PFSK-1 (cell line): ENCODE results near the gene NOVA1.

Experiments used
- FOXP2 ChIP-seq: optimal IDR thresholded peaks from 2 replicates; pipeline ENCODE3; 2011; ENCODE audit warnings: borderline replicate concordance, control low read depth, inconsistent platforms; ENCODE audit not compliant: insufficient read depth; ENCODE audit errors: extremely low read length, extremely low read depth
- POLR2AphosphoS5 ChIP-seq: IDR thresholded peaks from 2 replicates; pipeline ENCODE4 v1.6.1; 2012; ENCODE audit warnings: low read depth, mild to moderate bottlenecking, control low read depth, low read length, moderate library complexity
- SIN3A ChIP-seq: IDR thresholded peaks from 2 replicates; pipeline ENCODE4 v1.6.1; 2012; ENCODE audit warnings: mild to moderate bottlenecking, low read length, moderate library complexity, borderline replicate concordance; ENCODE audit not compliant: insufficient read depth
- TAF1 ChIP-seq: IDR thresholded peaks from 2 replicates; pipeline ENCODE4 v1.6.1; 2012; ENCODE audit warnings: low read length, control low read depth, borderline replicate concordance; ENCODE audit not compliant: insufficient read depth
- TF ChIP-seq, protein P1 (sequence below), 2 experiments: IDR thresholded peaks; 2 replicates each; pipeline versions ENCODE4 v1.6.1 to v1.8.0; 2011 to 2012; ENCODE audit warnings: low read depth in 2 of 2, low read length in 2 of 2, control low read depth in 1 of 2, inconsistent platforms in 1 of 2, mild to moderate bottlenecking in 1 of 2, moderate library complexity in 1 of 2; ENCODE audit not compliant: insufficient read depth in 1 of 2

Gene NOVA1

DNA sequence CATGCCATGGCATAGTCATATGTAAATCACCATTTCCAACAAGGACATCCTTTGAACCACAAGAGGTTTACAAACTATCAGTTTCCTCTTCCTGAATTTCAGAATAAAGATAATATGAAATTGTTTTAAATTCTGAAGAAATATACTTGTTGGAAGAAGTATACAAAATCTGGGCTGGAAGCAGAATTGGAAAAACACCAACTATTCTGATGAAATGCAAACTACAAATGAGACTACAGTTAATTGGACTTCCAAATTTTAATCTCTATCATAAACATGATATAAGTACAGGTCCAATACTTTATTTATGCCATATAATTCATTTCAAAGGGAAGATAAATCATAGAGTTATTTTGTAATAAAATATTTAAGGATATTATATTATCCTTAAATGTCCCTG is 80.1 kb downstream of the NOVA1 start:
- TF ChIP-seq POLR2AphosphoS5, result no peak
- no peak for TF ChIP-seq SIN3A
- TF ChIP-seq FOXP2, result no peak
- TF ChIP-seq, protein P1, sequence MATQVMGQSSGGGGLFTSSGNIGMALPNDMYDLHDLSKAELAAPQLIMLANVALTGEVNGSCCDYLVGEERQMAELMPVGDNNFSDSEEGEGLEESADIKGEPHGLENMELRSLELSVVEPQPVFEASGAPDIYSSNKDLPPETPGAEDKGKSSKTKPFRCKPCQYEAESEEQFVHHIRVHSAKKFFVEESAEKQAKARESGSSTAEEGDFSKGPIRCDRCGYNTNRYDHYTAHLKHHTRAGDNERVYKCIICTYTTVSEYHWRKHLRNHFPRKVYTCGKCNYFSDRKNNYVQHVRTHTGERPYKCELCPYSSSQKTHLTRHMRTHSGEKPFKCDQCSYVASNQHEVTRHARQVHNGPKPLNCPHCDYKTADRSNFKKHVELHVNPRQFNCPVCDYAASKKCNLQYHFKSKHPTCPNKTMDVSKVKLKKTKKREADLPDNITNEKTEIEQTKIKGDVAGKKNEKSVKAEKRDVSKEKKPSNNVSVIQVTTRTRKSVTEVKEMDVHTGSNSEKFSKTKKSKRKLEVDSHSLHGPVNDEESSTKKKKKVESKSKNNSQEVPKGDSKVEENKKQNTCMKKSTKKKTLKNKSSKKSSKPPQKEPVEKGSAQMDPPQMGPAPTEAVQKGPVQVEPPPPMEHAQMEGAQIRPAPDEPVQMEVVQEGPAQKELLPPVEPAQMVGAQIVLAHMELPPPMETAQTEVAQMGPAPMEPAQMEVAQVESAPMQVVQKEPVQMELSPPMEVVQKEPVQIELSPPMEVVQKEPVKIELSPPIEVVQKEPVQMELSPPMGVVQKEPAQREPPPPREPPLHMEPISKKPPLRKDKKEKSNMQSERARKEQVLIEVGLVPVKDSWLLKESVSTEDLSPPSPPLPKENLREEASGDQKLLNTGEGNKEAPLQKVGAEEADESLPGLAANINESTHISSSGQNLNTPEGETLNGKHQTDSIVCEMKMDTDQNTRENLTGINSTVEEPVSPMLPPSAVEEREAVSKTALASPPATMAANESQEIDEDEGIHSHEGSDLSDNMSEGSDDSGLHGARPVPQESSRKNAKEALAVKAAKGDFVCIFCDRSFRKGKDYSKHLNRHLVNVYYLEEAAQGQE (IDR thresholded peaks at IDR 0.05; ENCODE audit: insufficient read depth in 1 of 2, low read depth in 2 of 2, low read length in 2 of 2), result no peak
- TF ChIP-seq TAF1, result no peak

DNA sequence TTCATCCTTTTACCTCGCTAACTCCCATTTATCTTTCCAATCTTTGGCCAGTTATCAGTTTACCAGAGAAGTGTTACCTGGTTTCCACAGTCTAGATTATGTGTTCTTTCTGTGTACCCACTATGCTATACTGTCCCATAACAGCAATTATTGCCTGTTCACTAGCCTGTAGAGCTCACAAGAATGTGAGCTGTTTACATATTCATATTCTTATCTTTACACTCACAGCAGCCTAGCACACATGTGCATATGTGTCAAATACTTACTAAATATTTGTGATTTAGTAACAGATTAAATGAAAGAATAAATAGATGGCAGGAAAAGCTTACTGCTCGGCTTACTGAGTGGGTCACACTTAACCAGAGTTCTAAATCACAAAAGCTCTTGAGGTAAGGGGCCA is 97.8 kb downstream of the NOVA1 start:
- no peak for TF ChIP-seq SIN3A
- TF ChIP-seq TAF1, result no peak
- no peak for TF ChIP-seq FOXP2

DNA sequence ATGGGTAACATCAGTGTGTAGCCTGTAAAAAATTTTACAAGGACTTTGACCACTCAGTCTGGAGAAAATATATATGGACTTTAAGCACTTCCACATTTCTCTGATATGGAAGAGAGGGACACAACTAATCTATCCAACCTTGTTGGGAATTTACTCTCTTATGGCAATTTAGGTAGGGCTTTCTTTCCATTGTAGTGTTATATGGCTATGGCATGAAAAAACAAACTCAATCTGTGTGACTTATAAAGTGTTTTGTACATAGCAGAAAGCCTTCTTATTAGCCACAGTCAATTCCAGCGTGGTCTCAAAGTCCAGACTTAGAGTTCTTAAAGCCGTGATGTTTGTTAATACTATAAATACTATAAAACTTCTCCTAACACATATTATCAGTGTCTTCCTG is 98.3 kb downstream of the NOVA1 start:
- TF ChIP-seq FOXP2, result no peak
- TF ChIP-seq TAF1, result no peak
- TF ChIP-seq SIN3A, result no peak
- no peak for TF ChIP-seq POLR2AphosphoS5
- TF ChIP-seq, protein P1 (IDR thresholded peaks at IDR 0.05; ENCODE audit: insufficient read depth in 1 of 2, low read depth in 2 of 2, low read length in 2 of 2), result no peak

DNA sequence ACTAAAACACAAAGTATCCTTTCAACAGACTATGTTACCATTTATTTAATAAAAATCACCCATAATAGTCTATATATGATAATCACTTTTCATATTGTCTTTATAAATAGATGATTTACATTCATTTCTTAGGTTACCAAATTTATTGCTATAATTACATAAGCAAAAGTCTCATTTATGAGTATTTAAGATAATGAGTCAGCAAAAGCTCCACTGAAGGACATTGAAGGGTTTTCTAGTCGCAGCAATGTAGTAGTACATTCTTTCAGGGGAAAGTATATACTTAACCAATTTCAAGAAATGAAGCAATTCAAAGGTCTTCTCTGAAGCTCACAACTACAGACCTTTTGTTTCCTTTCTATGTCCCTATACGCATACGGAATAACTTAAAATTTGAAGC is 110.9 kb downstream of the NOVA1 start:
- TF ChIP-seq TAF1, result no peak
- no peak for TF ChIP-seq FOXP2
- TF ChIP-seq POLR2AphosphoS5, result no peak
- TF ChIP-seq, protein P1 (IDR thresholded peaks at IDR 0.05; ENCODE audit: insufficient read depth in 1 of 2, low read depth in 2 of 2, low read length in 2 of 2), result no peak

DNA sequence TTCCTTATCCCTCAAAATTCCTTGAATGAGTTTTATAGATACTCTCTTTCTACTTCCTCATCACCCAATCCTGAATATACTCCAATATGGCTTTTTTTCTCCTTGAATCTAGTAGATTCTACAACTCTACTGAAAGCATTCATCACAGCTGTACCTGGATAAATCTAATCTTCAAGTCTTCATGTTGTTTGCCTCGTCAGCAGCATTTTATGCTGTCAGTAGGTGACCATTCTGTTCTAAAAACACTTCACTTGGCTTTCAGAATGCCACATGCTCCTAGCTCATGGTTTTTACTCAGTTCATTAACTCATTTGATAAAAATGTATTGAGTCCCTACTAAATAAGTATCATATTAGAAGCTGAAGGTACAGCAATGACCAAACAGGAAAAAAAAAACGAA is 113.3 kb downstream of the NOVA1 start:
- TF ChIP-seq POLR2AphosphoS5, result no peak
- no peak for TF ChIP-seq SIN3A
- no peak for TF ChIP-seq TAF1
- TF ChIP-seq FOXP2, result no peak
- TF ChIP-seq, protein P1 (IDR thresholded peaks at IDR 0.05; ENCODE audit: insufficient read depth in 1 of 2, low read depth in 2 of 2, low read length in 2 of 2), result no peak

DNA sequence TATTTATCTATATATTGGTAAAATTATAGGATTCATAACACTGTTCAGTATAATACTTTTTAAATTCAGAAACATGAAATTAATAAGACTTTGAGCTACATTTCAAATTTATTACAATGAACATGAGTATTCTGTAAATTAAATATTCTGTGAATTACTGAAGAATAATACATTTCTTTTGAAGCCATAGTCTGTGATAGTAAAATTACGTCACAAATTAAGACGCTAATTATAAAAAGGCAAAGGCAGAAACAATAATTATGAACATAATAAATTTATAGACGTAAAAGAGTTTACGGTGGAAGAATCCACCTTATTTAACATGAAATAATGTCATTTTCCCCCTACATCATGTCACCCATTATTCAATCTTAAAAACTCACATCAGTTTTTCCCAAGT is 118.9 kb downstream of the NOVA1 start:
- TF ChIP-seq, protein P1 (IDR thresholded peaks at IDR 0.05; ENCODE audit: insufficient read depth in 1 of 2, low read depth in 2 of 2, low read length in 2 of 2), result no peak
- no peak for TF ChIP-seq POLR2AphosphoS5
